NCI-H2029 treated with DMSO at 0.1 percent for 48 hours (cell line): ENCODE results near the gene LIG1.

Experiments
- DNase-seq: peaks from one replicate; lab custom pipeline; 2025; lab: John Stamatoyannopoulos, UW

LIG1 gene

DNA sequence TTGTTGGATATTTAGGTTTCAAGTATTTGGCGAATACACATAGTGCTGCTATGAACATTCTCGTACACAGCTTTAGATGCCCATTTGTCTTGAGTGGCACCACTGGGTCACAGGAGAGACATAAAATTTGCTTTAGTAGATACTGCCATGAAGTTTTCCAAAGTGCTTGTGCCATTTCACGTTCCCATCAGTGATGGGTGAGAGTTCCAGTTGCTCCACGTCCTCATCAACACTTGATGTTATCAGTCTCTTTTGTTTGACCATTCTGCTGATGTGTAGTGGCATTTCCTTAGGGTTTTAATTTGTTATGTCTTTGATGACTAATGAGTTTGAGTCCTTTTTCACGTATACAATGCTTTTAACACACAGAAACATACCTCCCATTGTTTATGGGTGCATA is 11.4 kb upstream of the LIG1 start:
- DNase-seq: no peak

DNA sequence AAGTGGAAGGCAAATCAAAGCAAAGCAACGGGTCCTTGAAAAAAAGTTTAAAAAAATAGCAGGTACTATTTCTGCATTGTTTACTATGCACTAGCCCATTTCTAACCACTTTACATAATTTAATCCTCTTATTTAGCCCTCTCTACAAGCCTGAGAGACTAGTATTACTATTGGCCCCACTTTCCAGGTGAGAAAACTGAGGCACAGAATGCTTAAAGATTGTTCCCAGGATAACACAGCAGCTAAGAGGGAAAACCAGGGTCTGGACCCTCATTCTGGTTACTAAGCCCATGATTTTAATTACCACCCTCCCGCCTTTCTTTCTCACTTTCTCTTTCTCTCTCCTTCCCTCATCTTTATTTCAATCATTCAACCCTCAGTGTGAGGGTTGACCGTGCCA is 6.1 kb upstream of the LIG1 start:
- DNase-seq: no peak

- DNase-seq: no peak
Observed at GRCh38 chr19:48175578-48175977, 5.4 kb upstream of the LIG1 start.

DNA sequence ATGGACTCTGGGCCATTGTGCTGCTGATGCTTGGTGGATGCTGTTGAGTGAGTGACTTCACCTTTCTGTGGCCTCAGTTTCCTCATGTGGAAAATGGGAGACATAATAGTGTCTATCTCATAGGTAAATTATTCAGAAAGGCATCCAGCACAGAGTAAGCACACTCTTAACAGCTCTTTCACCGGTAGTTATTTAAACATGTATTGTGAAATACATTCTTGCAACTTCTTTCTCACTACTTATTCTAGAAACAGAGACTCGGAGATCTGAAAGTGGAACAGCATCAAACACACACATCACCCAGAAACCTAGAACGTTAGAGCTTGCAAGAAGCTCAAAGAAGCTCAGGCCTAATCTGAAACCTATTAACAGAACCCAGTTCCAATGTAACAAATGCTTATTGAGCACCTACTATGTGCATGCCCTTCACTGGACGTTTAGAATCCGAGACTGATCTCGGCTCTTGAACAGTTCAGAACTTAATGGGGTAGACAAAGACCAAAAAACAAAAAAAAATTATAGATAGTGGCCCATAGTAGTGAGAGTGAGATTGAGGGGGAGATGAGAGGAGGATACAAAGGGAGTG is 4.4 kb upstream of the LIG1 start:
- DNase-seq: no peak

DNA sequence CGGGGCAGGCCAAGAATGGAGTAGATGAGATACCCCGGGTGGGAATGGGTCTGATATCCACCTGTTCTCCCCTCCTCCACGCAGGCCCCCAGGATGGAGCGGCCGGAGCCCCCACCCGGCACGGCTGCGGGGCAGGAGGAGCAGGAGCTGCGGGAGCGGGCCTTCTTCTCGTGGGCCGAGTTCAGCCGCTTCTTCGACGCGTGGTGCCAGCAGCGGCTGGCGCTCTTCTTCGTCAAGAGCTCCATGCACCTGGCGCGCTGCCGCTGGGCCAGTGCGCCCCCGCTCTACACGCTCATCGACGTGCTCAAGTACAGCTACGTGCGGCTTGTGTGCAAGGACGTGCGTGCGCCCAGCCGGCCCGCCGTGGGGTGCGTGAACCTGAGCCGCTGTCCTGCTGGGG is 1.6 kb upstream of the LIG1 start:
- DNase-seq: no peak

- no peak for DNase-seq
Observed at GRCh38 chr19:48170817-48171347, 738 bp upstream of the LIG1 start.

- DNase-seq: peak; percentile 62
Observed at GRCh38 chr19:48169578-48169938, 586 bp downstream of the LIG1 start.

GRCh38 chr19:48168689-48169088 is 1.5 kb downstream of the LIG1 start:
- DNase-seq: no peak

GRCh38 chr19:48158210-48158790 is 11.8 kb downstream of the LIG1 start:
- no peak for DNase-seq

- DNase-seq: no peak
Observed at GRCh38 chr19:48154003-48154402, 16.1 kb downstream of the LIG1 start.

DNA sequence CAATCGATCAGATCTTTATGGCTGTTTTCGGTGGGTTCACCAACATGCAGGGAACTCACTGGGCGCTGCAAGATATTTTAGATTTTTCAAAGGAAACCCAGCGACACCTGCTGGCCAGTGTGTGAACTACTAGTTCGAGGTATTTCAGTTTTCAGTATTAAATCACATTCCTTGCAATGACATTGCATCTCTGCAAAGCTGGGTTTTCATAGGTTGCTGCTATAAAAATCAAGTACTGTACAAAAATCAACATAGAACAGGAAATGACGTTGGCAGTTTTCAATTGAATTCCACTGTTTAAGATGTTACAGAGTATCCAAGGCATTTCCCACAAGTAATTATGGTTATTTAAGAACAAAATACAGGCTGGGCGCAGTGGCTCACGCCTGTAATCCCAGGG is 17.6 kb downstream of the LIG1 start:
- no peak for DNase-seq

GRCh38 chr19:48149430-48149829 is 20.7 kb downstream of the LIG1 start:
- no peak for DNase-seq

GRCh38 chr19:48148576-48148975 is 21.6 kb downstream of the LIG1 start:
- DNase-seq: no peak

DNA sequence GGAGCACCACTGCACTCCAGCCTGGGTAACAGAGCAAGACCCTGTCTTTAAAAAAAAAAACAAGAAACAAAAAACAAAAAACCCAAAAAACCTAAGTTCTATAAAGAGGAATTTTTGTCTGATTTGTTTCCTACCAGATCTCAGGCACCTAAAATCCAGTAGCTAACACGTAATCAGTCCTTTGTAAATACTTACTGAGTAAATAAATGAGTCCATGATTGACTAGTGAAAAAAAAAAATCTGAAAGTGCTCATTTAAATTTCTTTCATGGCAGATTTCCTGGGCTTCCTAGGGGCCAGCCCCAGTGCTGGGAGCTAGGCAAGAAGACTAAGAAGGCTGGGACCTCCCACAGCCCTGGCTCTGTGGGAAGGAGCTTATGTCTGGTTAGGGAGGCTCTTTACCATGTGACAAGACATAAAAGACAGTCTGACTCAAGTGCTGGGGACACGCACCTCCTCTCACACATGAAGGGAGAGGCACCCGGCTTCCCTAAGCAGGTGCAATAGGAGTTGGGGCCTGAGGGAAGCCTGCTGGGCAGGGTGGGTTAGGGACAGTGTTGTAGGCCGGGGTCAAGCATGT is 22.5 kb downstream of the LIG1 start:
- DNase-seq: no peak

DNA sequence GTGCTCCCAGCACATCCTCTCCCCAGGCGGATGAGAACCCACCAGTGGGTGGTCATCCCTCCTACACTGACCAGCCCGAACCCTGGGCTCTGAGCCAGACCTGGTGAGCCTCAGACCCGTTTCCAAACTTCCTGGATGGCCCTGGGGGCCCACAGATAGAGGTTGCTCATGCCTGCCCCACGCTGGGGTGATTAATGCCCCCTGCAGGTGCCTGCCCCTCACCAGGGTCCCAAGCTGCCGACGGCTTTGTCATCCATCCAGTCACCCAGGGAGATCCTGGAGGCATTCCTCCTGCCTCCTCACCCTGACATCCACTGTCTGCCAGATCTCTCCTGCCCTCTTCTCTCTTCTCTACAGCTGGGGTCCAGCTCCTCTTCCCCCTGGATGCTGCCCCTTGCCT is 31.1 kb downstream of the LIG1 start:
- DNase-seq: no peak

DNA sequence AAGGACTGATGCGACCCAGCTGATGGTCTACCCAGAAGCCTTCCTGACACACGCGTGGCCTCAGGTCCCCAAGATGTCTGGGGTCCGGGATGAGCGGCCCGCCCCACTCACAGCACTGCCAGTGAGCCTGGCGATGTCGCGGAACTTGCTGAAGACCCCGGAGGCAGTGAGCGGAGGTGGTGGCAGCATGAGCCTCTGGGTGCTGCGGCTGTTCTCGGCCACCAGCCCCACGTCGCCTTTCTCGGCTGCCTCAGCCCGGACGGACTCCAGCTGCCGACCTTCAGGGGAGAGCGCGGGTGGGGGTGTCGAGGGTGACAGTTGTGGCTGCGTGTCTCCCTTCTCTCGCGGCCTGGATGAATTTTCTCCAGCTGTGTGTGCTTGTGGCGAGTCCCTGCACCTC is 32.7 kb downstream of the LIG1 start:
- no peak for DNase-seq

DNA sequence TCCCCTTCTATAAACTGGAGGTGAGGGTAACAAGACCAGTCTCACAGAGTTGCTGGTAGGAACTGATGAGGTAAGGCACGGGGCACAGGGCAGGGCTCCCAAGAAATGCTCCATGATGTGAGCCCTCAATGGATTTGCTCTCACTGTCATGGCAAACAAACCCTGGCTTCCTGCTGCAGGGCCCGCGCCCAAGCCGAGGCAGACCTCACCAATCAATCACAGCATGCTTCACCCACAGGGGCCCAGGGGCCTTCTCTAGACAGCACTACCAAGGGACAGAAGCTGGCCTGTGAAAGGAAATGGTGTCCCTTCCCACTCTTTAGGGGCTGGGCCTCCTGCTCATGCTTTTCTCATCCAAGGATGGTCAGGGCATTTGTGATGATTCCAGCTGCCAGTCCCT is 33.6 kb downstream of the LIG1 start:
- DNase-seq: no peak

- DNase-seq: no peak
Observed at GRCh38 chr19:48135411-48135810, 34.7 kb downstream of the LIG1 start.

GRCh38 chr19:48133094-48133493 is 37.0 kb downstream of the LIG1 start:
- no peak for DNase-seq

DNA sequence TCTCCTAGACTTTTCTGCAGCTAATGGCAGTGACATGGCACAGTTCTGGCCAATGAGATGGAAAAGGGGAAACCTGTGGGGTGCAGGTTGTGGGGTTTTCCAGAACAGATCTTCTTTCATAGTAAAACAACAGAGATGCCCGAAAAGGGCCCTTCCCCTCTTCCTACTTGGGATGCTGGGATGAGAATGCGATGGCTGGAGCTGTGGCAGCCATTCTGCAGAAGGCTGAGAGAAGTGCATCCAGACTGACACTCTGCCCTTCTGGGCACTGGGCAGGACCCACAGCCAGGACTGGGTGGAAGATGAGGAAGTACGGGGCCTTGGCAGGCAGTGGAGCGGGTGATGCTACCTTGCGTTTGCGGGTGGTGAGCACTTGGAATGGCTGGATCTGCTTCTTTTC is 42.6 kb downstream of the LIG1 start:
- DNase-seq: no peak

GRCh38 chr19:48123907-48124651 is 46.1 kb downstream of the LIG1 start:
- no peak for DNase-seq

DNA sequence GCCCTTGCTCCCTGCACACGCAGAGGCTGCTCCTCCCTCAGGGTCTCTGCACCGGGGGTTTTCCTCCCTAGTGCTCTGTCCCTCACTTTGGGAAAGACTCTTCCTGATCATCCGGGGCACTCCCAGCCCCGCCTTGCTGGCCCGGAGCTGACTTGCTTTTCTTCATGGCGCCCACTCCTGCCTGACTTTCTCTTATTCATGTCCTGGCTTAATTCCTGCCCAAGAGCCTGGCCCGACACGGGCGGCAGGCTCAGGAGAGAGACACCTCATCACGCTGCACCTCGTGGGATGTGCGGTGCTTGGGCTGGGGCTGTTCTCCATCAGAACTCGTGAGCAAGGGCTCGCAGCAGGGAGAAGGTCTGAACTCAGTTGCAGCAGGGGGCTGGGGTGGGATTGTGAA is 47.7 kb downstream of the LIG1 start:
- DNase-seq: no peak

- no peak for DNase-seq
Observed at GRCh38 chr19:48121909-48122371, 48.2 kb downstream of the LIG1 start.
